GM21423 (cell line): ENCODE results near the gene CAMKMT.
"Not testable (repeated sequence)": the region's sequence is repeated elsewhere in the genome, so short reads cannot be mapped to it uniquely, and the experiment has no call there.

Experiments
- ATAC-seq: cut with Tn5 transposase; IDR thresholded peaks from one replicate; pipeline ENCODE4 v1.9.1; 2021; ENCODE audit warnings: mild to moderate bottlenecking, moderate library complexity; ENCODE audit not compliant: unreplicated experiment

Gene CAMKMT

DNA sequence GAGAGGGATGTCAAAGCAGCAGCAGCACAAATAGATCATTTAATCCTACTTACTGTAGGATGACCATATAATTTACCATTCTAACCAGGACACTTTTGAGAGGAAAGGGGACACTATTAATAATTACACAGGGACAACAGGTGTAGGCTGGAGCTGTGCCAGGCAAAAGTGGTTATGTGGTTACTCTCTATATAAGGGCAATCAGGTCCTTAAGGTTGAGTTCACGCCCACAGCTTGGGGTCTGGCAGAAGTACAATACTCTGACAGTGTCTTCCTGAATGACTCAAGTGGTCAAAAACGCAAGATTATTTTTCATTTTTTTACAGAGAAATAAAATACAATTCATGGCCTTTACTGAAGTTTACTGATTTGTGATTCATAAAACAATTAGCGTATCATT lies 3.2 kb upstream of the CAMKMT start:
- no peak for ATAC-seq

DNA sequence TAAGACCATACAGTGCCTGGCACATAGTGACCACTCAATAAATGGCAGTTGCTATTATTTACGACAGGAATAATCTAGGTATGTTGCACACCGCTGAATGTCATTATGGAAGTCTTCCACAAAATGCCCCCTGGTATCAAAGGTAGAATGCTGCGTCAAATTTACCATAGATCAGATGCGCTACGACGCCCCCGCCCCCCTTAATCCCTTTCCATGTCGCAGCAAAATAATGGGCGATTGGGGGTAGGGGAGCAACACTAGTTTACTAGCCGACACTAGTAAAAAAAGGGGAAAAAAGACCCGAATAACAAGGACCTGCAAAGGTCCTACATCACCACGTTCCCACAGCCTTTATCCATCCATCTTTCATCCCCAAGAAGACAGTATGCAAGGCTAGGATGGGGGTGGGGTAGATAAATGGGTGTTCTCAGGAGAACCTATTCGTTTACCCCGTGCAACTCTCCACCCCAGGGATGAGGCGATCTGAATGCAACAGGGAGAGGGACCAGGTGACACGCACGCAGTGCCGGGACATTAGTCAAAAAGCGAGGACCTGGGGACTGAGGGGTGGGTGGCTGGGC lies 908 bp upstream of the CAMKMT start:
- no peak for ATAC-seq

DNA sequence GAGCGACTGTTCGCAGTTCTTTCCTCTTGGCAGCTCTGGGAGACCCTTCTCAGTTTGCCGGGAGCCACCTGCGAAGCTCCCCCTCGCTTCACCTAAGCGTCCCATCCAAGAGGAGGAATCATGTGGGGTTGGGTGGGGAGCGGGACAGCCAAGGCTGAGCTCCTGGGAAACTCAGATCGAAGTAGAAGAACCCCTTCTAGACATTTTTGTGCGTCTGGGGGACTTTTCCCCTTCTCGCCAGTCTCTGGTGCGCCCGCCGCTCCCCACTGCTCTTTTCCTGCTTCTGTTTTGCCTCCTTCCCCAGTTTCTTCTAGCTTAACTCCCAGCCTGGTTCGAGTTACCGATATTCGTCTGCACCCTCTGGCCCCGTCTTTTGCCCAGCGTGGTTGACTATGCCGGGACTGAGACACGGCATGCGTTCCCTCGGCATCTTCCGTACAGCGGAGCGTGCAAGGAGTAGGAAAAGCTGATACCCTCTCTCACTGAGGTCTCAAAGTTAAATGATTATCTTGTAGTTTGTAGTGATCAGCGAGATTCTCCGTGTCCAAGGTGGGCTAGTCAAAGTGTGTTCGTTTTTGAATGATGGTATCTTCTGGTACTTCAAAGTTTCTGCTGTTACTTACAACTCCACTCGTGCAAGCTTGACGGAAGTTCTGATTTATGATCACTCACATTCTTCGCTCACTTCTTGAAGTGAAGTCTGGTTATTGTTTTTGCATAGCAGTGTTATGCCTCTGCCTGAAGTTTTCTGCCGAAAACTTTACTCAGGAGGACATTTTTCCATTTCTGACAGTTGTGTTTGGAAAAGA lies 664 bp downstream of the CAMKMT start:
- peak; percentile 17 for ATAC-seq

DNA sequence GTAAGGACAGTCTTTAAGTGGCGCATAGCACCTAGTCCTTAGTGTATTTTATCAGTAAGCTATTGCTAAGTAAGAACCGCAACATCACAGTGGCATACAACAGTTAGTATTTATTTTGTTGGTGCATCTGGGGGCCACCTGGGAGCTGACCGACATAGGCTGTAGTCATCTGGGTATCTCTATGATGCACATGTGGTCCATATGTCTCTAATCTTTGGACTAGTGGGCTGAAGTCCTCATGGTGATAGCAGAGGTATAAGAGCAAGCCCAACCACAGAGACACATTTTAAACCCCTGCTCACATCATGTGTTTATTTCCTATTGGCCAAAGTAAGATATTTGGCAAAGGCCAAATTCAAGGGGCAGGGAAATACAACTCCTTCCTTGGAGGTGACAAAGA lies 2.9 kb downstream of the CAMKMT start:
- ATAC-seq: no peak

DNA sequence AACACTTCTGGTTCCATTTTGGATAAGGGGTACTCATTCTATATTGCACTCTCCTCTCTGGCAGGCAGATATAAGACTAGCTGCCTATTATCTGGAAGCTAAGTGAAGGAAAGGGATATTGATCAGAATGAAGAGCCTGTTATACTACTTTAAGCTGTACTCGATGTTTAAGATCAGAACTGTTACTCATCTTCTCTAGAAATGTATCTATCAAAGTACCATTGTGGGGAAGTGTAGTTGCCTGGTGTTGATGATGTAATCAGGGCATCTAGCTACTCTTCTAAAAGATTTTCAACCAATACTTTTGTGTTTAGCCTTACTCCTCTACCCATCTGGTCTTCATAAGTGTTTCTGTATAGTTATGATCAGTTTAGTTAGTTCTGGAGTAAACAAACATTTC lies 5.8 kb downstream of the CAMKMT start:
- ATAC-seq: no peak

DNA sequence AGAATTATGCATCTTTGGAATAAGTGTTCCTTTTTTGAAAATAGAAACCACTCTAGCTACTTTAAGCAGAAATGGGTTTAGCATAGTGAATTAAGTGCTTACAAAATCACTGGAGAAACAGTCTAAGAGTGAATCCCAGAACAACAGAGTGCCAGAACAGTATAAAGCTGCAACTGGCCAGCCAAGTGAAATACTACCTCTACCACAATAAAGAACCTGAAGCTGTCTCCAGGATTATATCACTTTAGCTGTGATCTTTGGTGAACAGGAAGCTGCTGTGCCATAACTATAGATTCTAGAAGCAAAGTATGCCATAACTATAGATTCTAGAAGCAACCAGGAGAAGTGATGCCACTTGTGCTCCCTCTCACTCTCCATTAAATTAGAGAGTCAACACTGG lies 7.6 kb downstream of the CAMKMT start:
- no peak for ATAC-seq

DNA sequence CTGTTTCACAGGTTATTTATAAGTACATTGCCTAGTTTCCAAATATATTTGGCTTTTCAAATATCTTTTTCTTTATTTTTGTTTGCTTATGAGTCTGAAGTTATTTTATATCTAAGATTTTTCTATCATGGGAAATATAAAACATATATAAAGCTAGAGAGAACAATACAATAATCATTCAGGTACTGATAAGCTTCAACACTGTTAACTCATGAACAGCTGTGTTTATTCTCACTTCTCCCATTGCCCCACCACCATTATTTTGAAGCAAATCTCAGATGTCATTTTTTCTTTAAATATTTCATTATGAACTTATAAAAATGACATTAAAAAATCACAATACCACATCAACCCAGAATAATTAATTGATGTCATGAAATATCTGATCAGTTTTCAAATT lies 9.7 kb downstream of the CAMKMT start:
- ATAC-seq: no peak

DNA sequence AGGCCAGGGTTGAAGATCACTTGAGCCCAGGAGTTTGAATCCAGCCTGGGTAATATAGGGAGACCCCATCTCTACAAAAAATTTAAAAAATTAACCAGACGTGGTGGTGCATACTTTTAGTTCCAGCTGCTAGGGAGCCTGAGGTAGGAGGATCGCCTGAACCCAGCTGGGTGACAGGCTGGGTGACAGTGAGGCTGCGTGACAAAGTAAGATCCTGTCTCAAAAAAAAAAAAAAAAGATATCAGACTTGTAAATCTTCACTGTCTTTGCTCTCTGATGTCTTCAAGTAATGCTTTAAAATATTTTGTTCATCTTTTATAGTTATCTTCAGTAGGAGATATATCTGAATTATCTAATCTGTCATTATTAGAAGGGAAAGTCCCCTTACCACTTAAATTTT lies 10.5 kb downstream of the CAMKMT start:
- no peak for ATAC-seq

DNA sequence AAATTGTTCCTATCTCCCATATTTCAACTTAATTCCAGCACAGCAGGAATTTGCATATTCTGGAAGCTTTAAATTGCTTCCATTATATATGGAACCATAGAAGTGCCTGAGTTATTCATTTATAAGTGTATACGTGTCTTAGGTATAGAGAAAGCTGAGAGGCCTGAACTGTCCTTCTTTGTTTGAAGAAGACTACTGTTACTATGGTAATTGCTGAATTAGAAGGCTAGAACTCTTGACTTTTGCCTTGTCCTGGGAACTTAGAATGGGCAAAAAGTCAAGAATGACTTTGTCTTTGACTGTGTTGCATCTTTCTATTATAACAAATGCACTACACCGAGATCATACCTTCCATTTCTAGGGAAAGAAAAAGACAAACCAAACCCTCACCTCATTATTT lies 15.7 kb downstream of the CAMKMT start:
- no peak for ATAC-seq

DNA sequence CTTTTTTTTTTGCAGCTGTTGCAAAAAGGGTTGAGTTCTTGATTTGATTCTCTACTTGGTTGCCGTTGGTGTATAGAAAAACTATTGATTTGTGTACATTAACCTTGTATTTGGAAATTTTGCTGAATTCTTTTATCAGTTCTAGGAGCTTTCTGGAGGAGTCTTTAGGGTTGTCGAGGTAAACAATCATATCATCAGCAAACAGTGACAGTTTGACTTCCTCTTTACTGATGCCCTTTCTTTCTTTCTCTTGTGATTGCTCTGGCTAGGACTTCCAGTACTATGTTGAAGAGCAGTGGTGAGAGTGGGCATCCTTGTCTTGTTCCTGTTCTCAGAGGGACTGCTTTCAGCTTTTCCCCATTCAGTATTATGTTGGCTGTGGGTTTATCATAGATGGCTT lies 23.5 kb downstream of the CAMKMT start:
- not testable (repeated sequence) for ATAC-seq

DNA sequence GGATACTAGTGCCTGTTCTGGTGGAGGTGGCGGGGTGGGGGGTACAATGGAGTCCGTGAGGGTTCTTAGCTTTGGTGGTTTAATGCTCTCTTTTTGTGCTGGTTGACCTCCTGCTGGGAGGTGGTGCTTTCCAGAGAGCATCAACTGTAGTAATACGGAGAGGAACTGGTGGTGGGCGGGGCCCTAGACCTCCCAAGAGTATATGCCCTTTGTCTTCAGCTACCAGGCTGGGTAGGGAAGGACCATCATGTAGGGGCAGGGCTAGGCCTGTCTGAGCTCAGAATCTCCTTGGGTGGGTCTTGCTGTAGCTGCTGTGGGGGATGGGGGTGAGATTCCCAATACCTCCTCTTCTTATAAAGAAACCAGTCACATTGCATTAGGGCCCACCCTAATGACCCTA lies 27.1 kb downstream of the CAMKMT start:
- no peak for ATAC-seq

DNA sequence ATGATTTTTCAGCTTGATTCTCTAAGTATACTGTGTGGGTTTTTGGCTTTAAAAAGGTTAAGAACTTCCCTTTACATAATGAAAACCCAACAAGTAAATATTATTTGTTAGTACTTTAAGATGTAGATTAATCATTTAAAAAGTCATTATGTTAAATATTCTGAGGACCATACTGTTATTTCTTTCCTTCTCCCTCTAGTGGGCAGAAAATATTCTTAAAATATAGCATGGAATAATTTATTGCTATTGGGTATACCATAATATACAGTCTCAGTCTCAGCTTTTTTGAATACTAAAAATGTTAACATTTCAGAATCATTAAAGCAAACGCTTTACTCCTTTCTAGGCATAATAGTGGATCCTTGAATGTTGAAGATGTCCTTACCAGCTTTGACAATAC lies 28.1 kb downstream of the CAMKMT start:
- ATAC-seq: no peak

DNA sequence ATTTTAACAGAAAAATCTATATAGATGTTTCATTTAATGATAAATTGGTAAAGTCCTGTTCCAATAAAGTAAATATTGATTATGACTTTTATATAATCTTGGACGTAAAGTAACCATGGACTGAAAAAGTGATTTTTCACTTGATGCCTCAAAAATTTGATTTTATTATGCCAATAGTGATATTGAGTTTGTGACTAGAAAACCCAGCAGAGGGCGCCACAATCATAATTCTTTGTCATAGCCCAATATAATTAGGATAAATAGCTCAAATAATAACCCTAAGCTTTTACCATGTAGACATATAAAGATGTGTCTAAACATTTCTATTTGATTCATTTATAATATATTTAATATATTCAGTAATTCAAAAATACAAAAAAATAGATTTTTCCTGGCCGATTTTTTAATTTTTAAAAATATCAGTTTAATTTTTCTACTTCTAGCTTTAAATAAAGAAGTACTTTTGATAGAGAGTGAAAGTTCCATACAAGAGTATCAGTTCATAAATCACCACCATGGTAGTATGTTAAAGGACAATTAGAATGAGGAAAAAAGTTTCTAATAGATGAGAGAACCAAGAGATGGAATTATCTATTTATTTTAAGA lies 30.7 kb downstream of the CAMKMT start:
- ATAC-seq: no peak

DNA sequence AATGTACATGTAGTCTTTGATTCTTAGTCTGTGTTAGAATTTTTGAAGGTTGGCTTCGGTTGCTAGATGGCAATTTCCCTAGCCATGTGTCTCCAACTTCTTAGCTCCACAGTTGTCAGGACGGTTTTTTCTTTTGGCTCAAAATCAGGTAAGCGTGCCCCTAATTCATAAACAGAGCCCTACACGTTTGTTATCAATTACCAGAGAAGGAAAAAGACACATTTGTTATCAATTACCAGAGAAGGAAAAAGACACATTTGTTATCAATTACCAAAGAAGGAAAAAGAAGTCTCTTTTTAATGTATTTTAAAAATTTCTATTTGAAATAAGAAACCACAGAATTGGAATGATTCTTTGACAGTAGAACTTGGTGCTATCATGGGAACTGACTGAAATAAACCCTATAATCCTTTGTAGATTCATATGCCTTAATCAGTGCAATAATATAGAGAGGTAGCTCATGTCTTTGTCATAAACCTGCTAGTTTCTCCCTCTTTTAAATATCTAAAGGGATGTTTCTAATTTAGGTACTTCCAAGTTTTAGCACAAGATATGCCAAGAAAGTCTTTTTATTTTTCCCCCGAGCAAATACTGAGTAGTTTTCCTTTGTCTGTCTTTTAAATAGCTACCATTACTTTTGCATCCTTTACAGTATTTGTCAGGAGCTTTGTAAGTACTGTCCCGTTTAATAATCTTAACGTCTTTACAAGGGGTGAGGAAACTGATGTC lies 35.9 kb downstream of the CAMKMT start:
- no peak for ATAC-seq

DNA sequence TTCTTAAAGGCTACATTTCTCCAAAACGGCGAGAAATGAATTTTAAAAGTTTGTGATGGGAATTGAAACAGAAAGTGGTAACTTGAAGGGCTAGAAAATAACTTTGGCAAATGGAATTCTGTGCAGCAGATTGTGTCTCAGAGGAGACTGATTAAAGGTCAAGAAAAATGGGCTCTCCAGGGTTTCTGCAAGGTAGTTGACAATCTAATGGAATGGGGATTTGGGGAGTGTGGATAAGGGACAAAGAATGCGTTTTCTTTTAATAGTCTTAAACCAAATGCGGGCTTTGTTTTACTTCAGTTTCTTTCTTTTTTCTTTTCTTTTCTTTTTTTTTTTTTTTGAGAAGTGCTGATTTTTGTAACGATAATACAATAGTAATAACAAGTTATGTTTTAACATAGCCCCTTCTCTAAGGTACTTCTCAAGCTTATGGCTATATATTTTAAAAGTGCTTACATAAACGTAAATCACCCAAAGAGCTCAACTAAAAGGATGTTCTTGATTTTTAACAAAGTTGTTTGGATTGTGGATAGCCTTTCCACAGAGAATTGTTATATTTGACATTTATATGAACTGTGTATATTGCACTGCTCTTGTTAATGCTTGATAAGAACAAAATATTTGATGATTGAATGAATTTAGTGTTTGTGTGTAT lies 36.6 kb downstream of the CAMKMT start:
- no peak for ATAC-seq

DNA sequence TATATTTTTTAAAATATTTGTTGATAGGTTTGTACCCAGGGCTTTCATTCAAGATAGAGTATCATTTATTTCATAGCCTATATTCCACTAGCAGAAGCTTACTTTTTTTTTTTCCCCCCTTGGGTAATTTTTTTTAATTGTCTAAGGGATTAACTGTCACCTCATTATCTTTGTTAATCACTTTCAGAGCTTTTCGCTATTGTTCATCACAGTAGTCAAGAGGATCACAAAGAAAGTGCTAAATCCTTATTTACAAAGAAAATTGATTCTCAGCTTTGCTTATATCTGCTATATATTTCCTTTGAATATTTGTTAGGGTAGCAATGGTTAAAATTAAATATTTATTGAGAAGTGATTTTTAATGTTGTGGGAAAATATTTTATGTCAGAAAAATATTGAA lies 59.0 kb downstream of the CAMKMT start:
- no peak for ATAC-seq

DNA sequence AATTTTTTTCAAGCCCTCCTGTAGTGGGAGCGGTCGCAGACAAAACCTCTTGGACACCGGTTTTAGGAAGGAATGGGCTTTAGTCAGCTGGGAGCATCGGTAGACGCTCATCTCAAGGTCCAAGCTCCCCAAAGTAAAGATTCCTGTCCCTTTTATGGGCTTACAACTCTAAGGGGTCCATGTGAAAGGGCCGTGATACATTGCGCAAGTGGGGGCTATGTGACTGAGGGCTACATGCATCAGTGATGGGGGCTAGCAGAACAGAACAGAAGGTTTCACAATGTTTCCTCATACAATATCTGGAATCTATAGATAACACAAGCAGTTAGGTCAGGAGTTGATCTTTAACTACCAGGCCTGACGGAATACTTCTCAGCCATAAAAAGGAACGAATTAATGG lies 62.5 kb downstream of the CAMKMT start:
- ATAC-seq: no peak

DNA sequence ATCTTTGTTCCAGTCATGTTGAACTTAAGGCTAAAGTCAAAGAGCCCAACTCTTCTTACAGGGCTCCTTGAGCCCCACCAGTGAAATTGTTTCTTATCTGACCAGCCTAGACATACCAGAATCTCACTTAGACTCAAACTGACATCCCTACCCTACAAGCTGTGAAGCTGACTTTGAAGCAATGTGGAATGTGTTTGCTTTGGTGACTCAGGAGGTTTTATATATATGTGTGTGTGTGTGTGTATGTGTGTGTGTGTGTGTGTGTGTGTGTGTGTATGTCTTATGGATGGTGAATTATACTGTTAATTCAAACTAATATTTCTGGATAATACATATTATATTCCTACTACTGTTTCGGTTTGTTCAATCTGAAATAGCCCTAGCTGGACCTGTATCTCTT lies 67.3 kb downstream of the CAMKMT start:
- no peak for ATAC-seq

DNA sequence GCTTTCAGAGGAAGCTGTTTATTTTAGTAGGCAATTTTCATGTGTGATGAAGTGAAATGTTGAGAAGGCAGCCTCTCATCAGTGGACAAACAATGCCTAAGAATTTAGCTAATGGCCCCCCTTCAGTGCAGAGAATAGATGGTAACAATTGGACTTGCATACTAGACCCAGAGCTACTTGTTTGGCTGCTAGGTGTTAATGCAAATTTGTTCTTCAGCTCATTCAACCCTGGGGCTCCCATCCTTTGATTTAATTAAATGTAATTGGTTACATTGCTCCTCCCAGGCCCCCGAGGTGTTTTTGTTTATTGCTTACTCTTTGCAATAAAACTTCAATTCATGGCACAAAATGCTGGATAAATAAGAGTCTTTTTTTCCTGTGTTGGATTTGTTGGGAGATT lies 68.6 kb downstream of the CAMKMT start:
- ATAC-seq: no peak

DNA sequence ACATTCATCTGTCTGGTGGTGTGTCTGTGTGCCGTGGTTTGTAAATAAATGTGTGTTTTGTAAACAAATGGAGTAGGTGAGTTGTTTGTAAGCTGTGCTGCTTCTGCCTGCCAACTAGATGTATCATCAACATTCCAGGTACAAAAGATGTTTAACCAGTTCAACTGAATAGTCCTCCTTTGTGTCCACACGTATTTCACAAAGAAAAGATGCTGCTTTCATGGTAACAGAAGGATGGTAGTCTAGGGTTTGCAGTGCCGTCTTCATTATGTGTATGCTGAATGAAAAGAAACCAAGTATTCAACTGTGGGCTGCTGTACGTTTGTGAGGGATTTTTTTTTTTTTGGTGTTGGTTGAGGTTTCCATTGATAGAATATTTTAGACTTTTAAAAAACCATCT lies 72.1 kb downstream of the CAMKMT start:
- no peak for ATAC-seq

DNA sequence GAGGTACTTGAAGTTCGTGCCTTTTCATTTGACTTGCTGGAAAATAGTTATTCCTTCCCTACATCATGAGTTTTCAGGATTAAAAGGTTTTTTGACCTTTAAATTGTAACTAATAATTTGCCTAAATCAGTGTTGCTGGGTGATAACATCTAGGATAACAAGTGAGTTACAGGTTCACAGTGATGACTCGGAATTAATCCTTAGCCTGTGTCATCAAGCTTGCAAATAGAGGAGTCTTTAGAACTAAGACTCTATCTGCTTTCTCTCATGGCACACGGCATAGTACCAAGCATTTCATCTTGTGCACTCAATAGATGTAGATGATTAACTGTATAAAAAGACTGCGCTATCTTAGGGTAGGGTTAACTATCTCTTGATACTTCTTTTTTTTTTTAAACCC lies 79.5 kb downstream of the CAMKMT start:
- ATAC-seq: no peak
